ENCODE data around the gene PPFIA1.

PPFIA1 gene

DNA sequence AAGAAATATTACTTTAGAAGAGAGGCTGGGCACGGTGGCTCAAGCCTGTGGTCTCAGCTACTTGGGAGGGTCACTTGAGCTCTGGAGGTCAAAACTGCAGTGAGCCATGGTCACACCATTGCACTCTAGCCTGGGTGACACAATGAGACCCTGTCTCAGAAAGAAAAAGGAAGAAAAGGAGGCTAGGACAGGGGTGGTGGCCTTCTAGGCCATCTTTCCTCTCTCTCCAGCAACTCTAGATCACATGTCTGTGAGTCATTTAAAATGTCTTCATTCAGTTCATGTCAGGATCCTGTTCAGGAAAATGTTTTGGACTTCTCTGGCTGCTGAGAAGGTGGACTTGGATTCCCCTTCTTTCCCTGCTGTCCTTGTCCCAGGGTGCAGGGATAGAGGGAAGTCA lies 53.3 kb downstream of the PPFIA1 start:
- H3K9me3 ChIP-seq (ENCODE audit: insufficient read depth, low read length), result no peaks in the 10 kb centered on the region
- H2AFZ ChIP-seq (ENCODE audit: low read depth, low read length), result no peak overlapping the region
- H3K4me2 ChIP-seq (ENCODE audit: low read length), result peak overlapping the region; percentile 69
- H3K9ac ChIP-seq (ENCODE audit: low read length), result no peak overlapping the region
- peak overlapping the region; percentile 4; the same call in 1 of the 2 replicates for H3K4me3 ChIP-seq (ENCODE audit: low read length)
- peaks cover 24% of the 10 kb centered on the region for H3K4me1 ChIP-seq (ENCODE audit: low read length)
- peaks cover 35% of the 10 kb centered on the region for H3K36me3 ChIP-seq (replicated peaks; ENCODE audit: low read depth, low read length)
- TF ChIP-seq EZH2phosphoT487 (IDR thresholded peaks at IDR 0.05; ENCODE audit: low read depth), result no peak
- TF ChIP-seq, protein P1, sequence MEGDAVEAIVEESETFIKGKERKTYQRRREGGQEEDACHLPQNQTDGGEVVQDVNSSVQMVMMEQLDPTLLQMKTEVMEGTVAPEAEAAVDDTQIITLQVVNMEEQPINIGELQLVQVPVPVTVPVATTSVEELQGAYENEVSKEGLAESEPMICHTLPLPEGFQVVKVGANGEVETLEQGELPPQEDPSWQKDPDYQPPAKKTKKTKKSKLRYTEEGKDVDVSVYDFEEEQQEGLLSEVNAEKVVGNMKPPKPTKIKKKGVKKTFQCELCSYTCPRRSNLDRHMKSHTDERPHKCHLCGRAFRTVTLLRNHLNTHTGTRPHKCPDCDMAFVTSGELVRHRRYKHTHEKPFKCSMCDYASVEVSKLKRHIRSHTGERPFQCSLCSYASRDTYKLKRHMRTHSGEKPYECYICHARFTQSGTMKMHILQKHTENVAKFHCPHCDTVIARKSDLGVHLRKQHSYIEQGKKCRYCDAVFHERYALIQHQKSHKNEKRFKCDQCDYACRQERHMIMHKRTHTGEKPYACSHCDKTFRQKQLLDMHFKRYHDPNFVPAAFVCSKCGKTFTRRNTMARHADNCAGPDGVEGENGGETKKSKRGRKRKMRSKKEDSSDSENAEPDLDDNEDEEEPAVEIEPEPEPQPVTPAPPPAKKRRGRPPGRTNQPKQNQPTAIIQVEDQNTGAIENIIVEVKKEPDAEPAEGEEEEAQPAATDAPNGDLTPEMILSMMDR (IDR thresholded peaks at IDR 0.05; ENCODE audit: low read depth, low read length), result no peak
- no peak overlapping the region for H3K27ac ChIP-seq (ENCODE audit: low read length)
- no peaks in the 10 kb centered on the region for H3K27me3 ChIP-seq (ENCODE audit: low read depth, low read length)
- peaks cover 50% of the 10 kb centered on the region for H4K20me1 ChIP-seq (ENCODE audit: insufficient read depth, low read length)
- H3K79me2 ChIP-seq (ENCODE audit: low read length), result peaks cover 4% of the 10 kb centered on the region; the same call in 1 of the 2 replicates

DNA sequence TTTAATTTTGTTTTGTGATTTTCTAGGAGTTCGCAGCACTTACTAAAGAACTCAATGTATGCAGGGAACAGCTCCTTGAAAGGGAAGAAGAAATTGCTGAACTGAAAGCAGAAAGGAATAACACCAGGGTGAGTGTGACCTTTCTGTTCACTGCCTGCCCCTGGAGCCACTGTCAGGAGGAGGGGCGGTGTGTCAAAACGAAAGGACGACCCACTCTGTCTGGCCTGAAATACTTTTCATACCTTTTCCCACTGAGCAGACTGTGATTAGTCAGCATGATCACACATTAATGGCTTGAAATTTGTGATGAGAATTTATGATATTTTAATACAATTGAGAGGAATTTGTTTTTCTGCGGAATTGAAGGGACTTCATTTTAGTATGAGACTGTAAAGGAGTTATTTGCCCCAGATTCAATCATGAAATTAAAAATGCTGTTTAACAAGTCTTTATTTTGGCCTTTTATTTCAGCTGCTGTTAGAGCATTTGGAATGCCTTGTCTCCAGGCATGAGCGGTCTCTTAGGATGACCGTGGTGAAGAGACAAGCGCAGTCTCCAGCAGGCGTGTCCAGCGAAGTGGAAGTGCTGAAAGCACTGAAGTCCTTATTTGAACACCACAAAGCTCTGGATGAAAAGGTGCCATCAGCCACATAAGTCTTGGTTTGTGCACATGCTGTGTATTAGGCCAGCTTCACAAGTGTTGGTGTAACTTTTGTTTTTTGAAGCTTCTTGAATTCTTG lies 54.1 kb downstream of the PPFIA1 start:
- Histone ChIP-seq H4K20me1 (ENCODE audit: insufficient read depth, low read length) (peaks cover 45% of the 10 kb centered on the region), H3K4me3 (ENCODE audit: low read length) (peak overlapping the region; percentile 40), H2AFZ (ENCODE audit: low read depth, low read length) (no peak overlapping the region), H3K4me1 (ENCODE audit: low read length) (peaks cover 24% of the 10 kb centered on the region), H3K36me3 (replicated peaks; ENCODE audit: low read depth, low read length) (peaks cover 36% of the 10 kb centered on the region), H3K27me3 (ENCODE audit: low read depth, low read length) (no peaks in the 10 kb centered on the region), H3K79me2 (ENCODE audit: low read length) (peaks cover 4% of the 10 kb centered on the region; the same call in 1 of the 2 replicates), H3K9ac (ENCODE audit: low read length) (0 out of 2 replicates have a peak overlapping the region, but pooled peaks have one; percentile 3), H3K27ac (ENCODE audit: low read length) (no peak overlapping the region), H3K9me3 (ENCODE audit: insufficient read depth, low read length) (no peaks in the 10 kb centered on the region), H3K4me2 (ENCODE audit: low read length) (peak overlapping the region; percentile 69)
- TF ChIP-seq, protein P1 (IDR thresholded peaks at IDR 0.05; ENCODE audit: low read depth, low read length), result no peak
- no peak for TF ChIP-seq EZH2phosphoT487 (IDR thresholded peaks at IDR 0.05; ENCODE audit: low read depth)

DNA sequence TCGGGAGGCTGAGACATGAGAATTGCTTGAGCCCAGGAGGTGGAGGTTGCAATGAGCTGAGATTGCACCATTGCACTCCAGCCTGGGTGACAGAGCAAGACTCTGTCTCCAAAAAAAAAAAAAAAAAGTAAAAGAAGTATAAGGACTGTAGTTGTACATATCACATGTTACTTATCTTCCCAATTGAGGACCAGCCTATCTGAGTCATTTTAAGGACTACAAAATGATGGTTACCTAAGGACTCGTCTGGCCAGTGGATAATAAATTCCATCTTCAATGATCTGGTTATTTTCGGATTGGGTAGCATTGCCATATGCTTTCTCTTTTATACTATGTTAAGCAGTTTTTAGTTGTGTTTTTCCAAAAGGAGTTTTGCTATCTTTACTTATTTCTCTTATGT lies 55.3 kb downstream of the PPFIA1 start:
- Histone ChIP-seq H3K36me3 (replicated peaks; ENCODE audit: low read depth, low read length) (peaks cover 42% of the 10 kb centered on the region), H3K27me3 (ENCODE audit: low read depth, low read length) (no peaks in the 10 kb centered on the region), H3K4me3 (ENCODE audit: low read length) (no peak overlapping the region), H4K20me1 (ENCODE audit: insufficient read depth, low read length) (peaks cover 38% of the 10 kb centered on the region), H3K4me2 (ENCODE audit: low read length) (no peak overlapping the region), H3K9ac (ENCODE audit: low read length) (no peak overlapping the region), H3K4me1 (ENCODE audit: low read length) (peaks cover 24% of the 10 kb centered on the region), H3K9me3 (ENCODE audit: insufficient read depth, low read length) (no peaks in the 10 kb centered on the region), H2AFZ (ENCODE audit: low read depth, low read length) (no peak overlapping the region), H3K27ac (ENCODE audit: low read length) (no peak overlapping the region), H3K79me2 (ENCODE audit: low read length) (peaks cover 4% of the 10 kb centered on the region; the same call in 1 of the 2 replicates)
- TF ChIP-seq, protein P1 (IDR thresholded peaks at IDR 0.05; ENCODE audit: low read depth, low read length), result no peak
- no peak for TF ChIP-seq EZH2phosphoT487 (IDR thresholded peaks at IDR 0.05; ENCODE audit: low read depth)

DNA sequence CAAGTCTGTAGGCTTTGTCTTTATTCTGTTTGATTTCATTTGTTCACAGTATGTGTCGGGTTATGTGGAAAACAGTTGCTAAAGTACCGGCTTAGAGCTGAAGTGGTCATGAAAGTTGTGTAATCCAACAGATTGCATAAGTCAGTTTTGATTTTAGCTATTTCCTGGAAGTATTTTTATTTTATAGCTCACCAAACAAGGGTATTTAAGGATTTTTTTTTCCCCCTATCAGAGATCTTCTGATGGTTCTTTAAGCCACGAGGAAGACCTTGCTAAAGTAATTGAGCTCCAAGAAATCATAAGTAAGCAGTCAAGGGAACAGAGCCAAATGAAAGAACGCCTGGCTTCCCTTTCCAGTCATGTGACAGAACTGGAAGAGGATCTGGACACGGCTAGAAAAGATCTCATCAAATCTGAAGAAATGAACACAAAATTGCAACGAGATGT lies 55.9 kb downstream of the PPFIA1 start:
- Histone ChIP-seq H3K36me3 (replicated peaks; ENCODE audit: low read depth, low read length) (peaks cover 42% of the 10 kb centered on the region), H3K27me3 (ENCODE audit: low read depth, low read length) (no peaks in the 10 kb centered on the region), H3K27ac (ENCODE audit: low read length) (no peak overlapping the region)

More for the DNA sequence above, 55.9 kb downstream of the PPFIA1 start:
- Histone ChIP-seq H3K9ac (ENCODE audit: low read length) (no peak overlapping the region), H3K4me2 (ENCODE audit: low read length) (no peak overlapping the region), H4K20me1 (ENCODE audit: insufficient read depth, low read length) (peaks cover 32% of the 10 kb centered on the region), H3K4me1 (ENCODE audit: low read length) (peaks cover 24% of the 10 kb centered on the region), H3K79me2 (ENCODE audit: low read length) (peaks cover 4% of the 10 kb centered on the region; the same call in 1 of the 2 replicates), H2AFZ (ENCODE audit: low read depth, low read length) (no peak overlapping the region), H3K9me3 (ENCODE audit: insufficient read depth, low read length) (no peaks in the 10 kb centered on the region), H3K4me3 (ENCODE audit: low read length) (no peak overlapping the region)
- TF ChIP-seq, protein P1 (IDR thresholded peaks at IDR 0.05; ENCODE audit: low read depth, low read length), result no peak
- no peak for TF ChIP-seq EZH2phosphoT487 (IDR thresholded peaks at IDR 0.05; ENCODE audit: low read depth)
